Tibial artery (tissue), 4 donors: ENCODE data around the gene IL17RA.
A peak's percentile ranks its signal among the peaks of the same experiment; 100 is the strongest.

Experiments
- DNase-seq, 2 donors: peaks; one replicate each; pipeline ENCODE4 v3.0.0-alpha.2; 2019
- H3K27ac ChIP-seq, 2 donors: fragments of 200-600 bp; sonication (generic) in 1 of 2; 1 replicate in 1 of 2; 2 replicates in 1 of 2; pipeline ENCODE4 v1.5.1; 2018 to 2019; ENCODE audit warnings: mild to moderate bottlenecking in 1 of 2
- H3K27me3 ChIP-seq, 2 donors: fragments of 200-600 bp; sonication (generic) in 1 of 2; one replicate each; pipeline versions ENCODE4 v1.5.1 to v1.6.0; 2016 to 2019
- H3K36me3 ChIP-seq, 3 donors: fragments of 200-600 bp; sonication (generic) in 2 of 3; one replicate each; pipeline ENCODE4 v1.5.1; 2016 to 2019; ENCODE audit warnings: mild to moderate bottlenecking in 2 of 3
- H3K4me1 ChIP-seq, 4 donors: fragments of 200-600 bp; sonication (generic) in 2 of 4; 1 replicate in 3 of 4; 2 replicates in 1 of 4; pipeline ENCODE4 v1.5.1; 2016 to 2019
- H3K4me3 ChIP-seq, 2 donors: fragments of 200-600 bp; sonication (generic) in 1 of 2; 1 replicate in 1 of 2; 2 replicates in 1 of 2; pipeline ENCODE4 v1.5.1; 2018 to 2019; ENCODE audit warnings: mild to moderate bottlenecking in 2 of 2
- H3K9me3 ChIP-seq, 3 donors: fragments of 200-600 bp; sonication (generic) in 1 of 3; one replicate each; pipeline ENCODE4 v1.5.1; 2016 to 2019
- CTCF ChIP-seq, 2 experiments: fragments of 200-600 bp in 1 of 2; fragments of 450-650 bp in 1 of 2; IDR thresholded peaks; one replicate each; pipeline ENCODE4 v1.5.1; 2017 to 2019; ENCODE audit warnings: antibody characterized with exemption in 2 of 2, mild to moderate bottlenecking in 1 of 2, moderate library complexity in 1 of 2
- intact Hi-C: fragments of 100-400 bp; cut with DNase I; formaldehyde crosslinking; loops from one replicate; pipeline ENCODE4 v1.15.0; 2023; ENCODE audit warnings: low total_unique reads

Gene IL17RA

GRCh38 chr22:17132112-17132511 lies 47.3 kb downstream of the IL17RA start:
- H3K4me1 ChIP-seq: no peaks in the 10 kb centered on the region
- peaks cover 0 to 20% (median 10%) of the 10 kb centered on the region in 3 donors for H3K36me3 ChIP-seq
- H3K4me3 ChIP-seq: no peak overlapping the region
- intact Hi-C loops: no loop called here
- no peaks in the 10 kb centered on the region for H3K9me3 ChIP-seq
- no peak for TF ChIP-seq CTCF (IDR thresholded peaks at IDR 0.05)
- no peak for DNase-seq
- H3K27me3 ChIP-seq: no peaks in the 10 kb centered on the region
- H3K27ac ChIP-seq: no peak overlapping the region

- no peaks in the 10 kb centered on the region for H3K4me1 ChIP-seq
- intact Hi-C loops: no loop called here
Measured at GRCh38 chr22:17133137-17133536, 48.3 kb downstream of the IL17RA start.

GRCh38 chr22:17135153-17135760 lies 50.5 kb downstream of the IL17RA start:
- Histone ChIP-seq H3K4me1 (no peaks in the 10 kb centered on the region), H3K27me3 (no peaks in the 10 kb centered on the region), H3K9me3 (no peaks in the 10 kb centered on the region), H3K36me3 (peaks cover 11 to 51% (median 38%) of the 10 kb centered on the region in 3 donors), H3K27ac (no peak overlapping the region), H3K4me3 (no peak overlapping the region)
- no peak for DNase-seq
- intact Hi-C loops: no loop called here
- no peak for TF ChIP-seq CTCF (IDR thresholded peaks at IDR 0.05)

More at GRCh38 chr22:17133137-17133536, 48.3 kb downstream of the IL17RA start:
- no peaks in the 10 kb centered on the region for H3K9me3 ChIP-seq
- no peak for TF ChIP-seq CTCF (IDR thresholded peaks at IDR 0.05)
- no peak overlapping the region for H3K27ac ChIP-seq
- DNase-seq: no peak
- no peaks in the 10 kb centered on the region for H3K27me3 ChIP-seq
- H3K4me3 ChIP-seq: no peak overlapping the region
- peaks cover 7 to 30% (median 20%) of the 10 kb centered on the region in 3 donors for H3K36me3 ChIP-seq

GRCh38 chr22:17137170-17137569 lies 52.4 kb downstream of the IL17RA start:
- intact Hi-C loops: no loop called here
- peaks cover 24 to 70% (median 49%) of the 10 kb centered on the region in 3 donors for H3K36me3 ChIP-seq
- H3K27ac ChIP-seq: no peak overlapping the region
- H3K27me3 ChIP-seq: no peaks in the 10 kb centered on the region
- H3K4me3 ChIP-seq: no peak overlapping the region
- no peaks in the 10 kb centered on the region for H3K9me3 ChIP-seq
- DNase-seq: no peak
- H3K4me1 ChIP-seq: no peaks in the 10 kb centered on the region
- no peak for TF ChIP-seq CTCF (IDR thresholded peaks at IDR 0.05)

- H3K4me3 ChIP-seq: no peak overlapping the region
- intact Hi-C loops: no loop called here
- no peak for TF ChIP-seq CTCF (IDR thresholded peaks at IDR 0.05)
- peaks cover 30 to 78% (median 54%) of the 10 kb centered on the region in 3 donors for H3K36me3 ChIP-seq
- H3K4me1 ChIP-seq: no peaks in the 10 kb centered on the region
- peak in 1 of 2 donors; percentile 39 for DNase-seq
- no peaks in the 10 kb centered on the region for H3K27me3 ChIP-seq
- no peak overlapping the region for H3K27ac ChIP-seq
- H3K9me3 ChIP-seq: no peaks in the 10 kb centered on the region
Measured at GRCh38 chr22:17137861-17138425, 53.1 kb downstream of the IL17RA start.
